GM19397 (cell line): ENCODE measurements around the gene RXRA.

Experiments used
- ATAC-seq: cut with Tn5 transposase; IDR thresholded peaks from one replicate; pipeline ENCODE4 v1.9.1; 2021; ENCODE audit warnings: mild to moderate bottlenecking, moderate library complexity; ENCODE audit not compliant: unreplicated experiment

The RXRA gene

DNA sequence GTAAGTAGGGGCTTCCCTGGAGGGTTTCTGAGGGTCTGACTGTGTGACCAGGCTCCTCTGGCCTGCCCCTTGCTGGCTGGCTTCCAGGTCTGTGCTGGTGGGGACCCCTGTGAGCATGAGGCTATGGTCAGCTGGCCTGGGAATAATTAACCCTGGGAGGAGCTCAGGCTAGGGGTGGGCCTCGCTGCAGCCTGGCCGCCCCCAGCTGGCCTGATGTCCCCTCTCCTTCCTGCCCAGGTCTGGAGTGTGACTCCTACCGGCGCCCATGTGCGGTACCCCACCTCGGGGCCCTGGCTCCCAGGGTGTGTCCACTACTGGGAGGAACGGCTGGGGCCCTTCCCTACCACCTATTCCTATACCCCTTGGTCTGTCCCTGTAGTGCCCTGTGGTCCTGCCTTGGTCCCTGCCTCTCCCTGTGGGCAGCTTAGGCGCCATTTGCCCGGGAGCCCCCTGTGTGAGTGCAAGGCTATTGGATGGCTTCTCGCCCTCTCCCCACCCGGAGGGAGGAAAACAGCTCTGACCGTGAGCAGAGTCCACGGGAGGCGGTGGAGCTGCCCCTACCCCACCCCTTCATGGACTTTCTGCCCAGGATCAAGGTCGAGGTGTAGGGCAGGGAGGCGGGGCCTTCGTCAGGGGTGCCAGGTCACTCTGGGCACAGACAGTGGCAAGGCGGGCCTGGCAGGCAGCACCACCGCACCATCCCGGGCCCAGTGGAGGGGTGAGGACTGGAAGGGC, 9.4 kb downstream of the RXRA start:
- no peak for ATAC-seq

DNA sequence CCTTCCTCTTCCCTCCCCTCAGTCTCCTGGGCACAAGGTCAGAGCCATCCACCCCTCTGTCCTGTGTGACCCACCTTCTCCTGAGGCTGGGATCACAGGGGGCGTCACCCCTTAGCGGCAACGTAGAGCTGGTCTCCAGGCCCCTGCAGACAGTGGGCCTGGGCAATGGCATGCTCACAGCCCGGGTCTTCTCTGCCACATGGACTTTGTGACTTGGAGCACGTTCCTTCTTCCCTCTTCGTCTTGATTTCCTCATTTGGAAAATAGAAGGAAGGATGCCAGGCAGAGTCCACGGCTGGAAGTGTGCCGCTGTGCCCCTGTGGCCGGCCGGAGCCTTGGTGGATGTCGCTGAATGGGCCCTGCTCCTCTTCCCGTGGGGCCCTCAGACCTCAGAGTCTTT, 10.0 kb downstream of the RXRA start:
- ATAC-seq = no peak

DNA sequence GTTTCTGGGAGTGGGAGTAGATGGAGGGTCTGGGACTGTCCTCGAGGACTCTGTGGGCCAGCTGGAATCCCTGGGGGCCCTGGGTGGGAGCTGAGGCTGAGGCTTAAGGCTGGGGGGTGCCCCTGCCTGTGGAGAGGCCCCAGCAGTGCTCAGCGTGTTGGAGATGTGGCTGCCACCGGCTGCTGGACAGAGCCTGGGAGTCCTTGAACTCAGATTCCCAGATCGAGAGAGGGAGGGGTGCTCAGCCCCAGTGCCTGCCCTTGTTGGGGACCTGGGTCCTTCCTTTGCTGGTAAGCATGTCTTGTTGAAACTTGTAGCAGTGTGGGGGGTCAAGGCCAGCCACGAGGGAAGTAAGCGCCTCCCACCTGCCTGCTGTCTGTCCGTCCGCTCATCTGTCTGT, 10.7 kb downstream of the RXRA start:
- ATAC-seq = no peak

DNA sequence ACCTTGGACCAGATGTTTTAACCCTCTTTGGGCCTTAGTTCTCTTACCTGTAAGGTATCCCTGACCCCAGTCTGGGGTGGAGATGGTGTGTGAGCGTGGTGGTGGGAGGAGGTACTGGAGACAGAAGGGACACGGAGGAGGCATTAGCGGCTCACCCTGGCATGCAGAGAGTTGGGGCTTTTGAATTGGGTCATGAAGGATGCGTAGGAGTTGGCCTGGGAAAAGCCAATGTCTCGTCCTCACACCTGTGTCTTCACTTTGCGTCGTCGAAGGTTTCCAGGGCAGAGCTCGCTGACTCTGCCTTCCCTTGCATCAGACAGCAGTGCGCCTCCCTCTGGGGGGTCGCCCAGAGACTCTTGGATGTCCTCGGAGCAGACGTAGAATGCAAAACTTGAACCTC, 11.2 kb downstream of the RXRA start:
- ATAC-seq = no peak

DNA sequence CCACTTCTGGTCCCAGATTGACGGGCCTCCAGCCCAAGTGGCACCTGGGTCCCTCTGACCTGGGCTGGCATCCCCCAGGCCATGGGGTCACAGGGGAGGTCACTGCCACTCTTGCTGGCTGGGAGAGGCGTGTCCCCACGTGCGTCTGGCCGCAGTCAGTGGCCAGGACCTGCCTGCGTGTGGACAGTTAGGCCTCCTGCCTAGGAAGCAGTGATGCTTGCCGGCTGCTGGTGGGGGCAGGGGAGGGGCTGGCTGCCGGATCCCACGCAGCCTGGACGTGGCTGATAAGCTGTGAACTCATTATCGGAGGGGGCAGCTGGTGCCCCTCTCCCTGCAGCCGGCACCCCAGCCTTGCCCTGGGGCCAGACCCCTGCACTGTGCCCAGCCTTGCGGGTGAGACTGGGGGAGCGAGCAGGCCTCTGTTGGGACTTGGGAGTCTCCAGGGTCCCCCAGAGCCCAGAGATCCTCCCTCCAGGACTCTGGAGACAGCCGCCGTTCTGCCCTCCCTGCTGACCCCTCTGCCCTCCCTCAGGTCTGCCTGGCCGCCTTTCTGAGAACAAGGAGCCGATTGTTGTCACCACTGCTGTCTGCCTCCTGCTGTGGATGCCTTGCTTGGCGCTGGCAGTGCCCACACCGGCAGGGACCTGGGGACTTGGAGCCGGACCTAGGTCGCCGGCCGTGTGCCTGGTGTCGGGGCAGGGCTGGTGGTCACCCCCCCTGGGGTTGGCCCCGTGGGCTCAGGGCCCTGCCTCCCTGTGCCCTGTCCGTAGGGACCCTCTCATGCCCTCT, 12.3 kb downstream of the RXRA start:
- ATAC-seq = no peak

DNA sequence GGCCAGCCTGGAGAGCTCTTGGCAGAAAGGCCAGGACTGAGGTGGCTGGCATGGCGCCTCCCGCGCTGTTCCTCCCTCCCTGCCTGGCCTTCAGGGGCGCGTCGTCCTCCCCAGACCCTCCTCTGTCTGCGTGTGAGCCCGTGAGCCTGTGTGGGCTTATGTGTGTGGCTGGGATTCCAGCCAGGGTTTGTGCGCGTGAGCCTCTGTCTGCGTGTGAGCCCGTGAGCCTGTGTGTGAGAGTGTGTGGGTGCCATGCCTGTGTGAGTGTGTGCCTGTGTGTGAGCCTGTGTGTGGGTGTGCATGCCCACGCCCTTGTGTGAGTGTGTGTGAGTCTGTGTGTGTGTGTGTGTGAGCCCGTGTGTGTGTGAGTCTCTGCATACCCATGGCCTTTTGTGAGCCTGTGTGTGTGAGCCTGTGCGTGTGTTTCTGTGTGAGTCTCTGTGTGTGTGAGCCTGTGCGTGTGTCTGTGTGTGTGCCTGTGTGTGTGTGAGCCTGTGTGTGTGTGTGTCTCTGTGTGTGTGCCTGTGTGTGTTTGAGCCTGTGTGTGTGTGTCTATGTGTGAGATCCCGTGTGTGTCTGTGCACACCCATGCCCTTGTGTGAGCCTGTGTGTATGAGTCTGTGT, 13.0 kb downstream of the RXRA start:
- no peak for ATAC-seq

DNA sequence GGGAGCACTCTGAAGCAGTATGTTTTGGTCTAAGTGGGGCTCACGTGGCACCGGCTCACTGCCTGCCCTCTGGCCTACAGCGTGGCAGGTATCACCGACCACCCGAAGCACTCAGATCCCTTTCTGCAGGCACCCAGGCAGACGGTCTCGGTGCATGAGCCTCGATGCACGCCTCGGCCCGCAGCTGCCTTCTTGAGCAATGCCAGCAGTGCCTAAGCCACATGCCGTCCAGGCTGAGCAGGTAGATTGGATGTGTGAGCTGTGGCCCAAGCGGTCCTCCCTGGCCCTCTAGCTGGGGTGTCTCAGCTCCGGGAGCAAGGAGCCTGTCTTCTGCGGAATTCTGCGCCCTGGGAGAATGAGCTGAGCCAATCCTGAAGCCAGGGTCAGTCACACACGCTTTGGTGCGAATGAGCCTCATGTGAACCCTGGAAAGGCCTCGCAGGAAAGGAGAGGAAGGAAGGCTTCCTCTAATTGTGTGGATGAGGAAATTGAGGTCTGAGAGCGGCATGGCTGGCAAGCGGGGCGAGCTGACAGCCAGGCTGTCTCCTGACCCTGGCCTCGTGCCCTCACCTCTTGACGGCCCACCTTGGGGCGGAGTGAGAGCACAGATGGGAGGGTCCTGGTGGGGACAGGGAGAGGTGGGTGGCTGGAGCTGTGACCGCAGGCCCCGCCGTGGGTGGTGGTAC, 14.4 kb downstream of the RXRA start:
- no peak for ATAC-seq

DNA sequence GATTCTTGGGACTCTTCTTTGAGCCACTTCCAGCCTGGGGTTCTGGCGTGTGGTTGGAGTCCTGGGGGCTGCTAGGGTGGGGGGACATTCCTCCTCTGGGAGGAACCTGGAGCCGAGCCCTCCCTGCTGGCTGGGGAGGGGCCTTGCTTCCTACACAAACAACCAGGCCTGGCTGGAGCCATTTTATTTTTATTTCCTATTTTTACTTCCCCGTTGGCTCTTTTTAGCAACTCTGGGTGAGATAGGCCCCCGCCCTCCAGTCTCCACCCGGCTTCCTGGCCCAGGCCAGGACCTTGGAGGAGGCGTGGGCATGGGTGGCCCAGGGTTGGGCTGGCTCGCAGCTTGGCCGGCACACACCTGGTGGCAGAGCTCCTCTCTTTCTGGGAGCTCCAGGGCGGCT, 15.1 kb downstream of the RXRA start:
- ATAC-seq = no peak

DNA sequence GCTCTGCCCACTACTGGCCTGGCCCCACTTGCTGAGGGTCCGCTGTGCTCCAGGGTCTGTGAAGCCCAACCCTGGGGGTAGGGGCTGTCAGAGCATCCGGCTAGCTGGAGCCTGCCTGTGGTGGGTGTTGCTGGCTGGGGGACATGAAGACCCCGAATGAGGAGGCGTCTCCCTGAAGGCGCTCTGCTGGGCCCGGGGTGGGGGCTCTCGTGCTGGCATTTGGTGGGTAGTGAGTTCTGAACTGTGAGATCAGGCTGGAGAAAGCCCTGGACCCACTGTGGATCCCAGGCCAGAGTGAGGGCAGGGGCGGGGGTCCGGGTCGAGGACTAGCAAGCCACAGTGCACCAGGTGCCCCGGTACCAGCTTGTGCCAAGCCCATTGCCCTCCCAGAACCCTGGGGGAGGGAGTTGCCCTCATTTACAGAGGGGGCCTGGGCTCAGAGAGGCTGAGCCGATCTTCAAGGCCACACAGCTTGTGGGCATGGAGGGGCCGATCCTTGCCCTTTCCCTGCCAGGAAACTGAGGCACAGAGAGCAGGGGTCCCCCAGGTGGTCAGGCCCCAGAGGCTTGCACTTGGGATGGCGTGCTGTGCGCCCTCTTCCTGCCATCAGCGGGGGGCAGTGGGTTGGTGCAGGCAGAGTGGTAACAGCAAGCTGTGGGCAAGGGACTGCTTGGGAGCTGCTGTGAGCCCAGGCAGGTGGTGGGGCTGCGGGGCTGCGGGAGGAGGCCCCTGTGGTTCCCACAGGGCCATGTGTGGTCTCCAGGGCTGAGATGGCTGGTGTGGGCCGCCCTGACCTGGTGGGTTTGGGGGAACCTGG, 15.9 kb downstream of the RXRA start:
- no peak for ATAC-seq

DNA sequence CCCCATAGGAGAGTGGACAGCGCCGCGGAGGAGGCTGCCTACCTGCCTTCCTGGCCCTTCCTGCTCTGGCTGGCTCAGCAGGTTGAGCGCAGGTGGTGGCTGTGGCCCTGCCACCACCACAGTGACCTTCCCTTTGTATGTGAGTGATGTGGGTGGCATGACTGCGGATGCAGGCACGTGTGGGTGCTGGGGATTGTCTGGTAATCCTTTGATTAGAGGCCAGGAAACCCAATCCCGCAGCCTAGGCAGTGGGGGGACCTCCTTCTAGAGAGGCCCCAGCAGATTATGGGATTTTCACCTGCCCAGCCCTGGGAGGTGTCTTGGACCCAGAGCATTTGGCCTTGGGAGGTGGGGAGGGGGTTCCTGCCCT, 16.5 kb downstream of the RXRA start:
- ATAC-seq = no peak

DNA sequence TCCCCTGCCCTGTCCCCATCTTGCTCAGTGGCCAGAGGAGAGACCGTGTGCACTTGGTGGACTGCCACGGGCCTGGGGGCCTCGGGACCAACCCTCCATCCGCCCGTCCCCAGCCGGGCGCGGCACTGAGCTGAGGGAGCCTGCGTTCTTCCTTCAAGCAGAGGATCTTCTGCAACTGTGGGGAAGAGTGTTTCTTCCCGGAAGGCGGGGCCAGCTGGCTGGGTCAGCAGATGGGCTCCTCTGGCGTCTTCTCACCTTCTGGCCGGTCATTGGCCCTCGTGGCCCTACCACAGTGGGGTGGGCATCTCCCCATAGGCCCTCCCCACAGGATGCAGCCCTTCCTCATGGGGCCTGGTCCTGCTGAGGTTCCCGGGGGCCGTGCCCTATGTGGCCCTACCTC, 17.4 kb downstream of the RXRA start:
- no peak for ATAC-seq

DNA sequence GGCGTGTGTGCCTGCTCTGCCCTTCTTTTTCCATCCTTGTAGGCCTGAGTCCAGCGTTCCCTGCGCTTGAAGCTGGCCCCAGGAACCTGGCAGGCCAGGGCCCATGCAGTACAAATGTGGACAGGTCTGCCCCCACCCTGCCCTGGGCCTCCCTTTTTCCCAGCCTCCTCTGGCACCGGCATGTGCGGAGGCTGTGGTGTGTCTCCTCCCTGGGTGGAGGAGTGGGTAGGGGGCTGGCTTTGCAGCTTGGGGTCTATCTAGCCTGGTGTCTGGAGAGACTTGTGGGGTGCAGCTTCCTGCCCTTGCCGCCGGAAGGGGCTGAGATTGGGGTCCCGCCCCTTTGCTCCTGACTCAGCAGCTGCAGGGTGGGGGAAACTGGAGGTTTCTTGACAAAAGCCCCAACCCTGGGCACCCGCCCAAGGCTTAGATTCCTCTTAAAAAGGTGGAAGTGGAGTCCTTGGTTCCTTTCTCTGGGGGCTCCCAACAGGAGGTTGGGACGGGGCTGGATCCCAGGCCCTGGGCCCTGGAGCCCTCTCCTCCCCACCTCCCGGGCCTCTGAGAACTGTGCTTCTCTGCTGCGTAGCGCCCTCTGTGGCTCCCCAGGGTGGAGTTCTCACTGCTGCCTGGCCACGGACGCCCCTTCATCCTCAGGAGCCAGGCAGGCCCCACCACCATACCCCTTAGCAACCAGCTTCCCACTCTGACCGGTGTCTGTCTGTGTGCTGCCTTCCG, 18.0 kb downstream of the RXRA start:
- ATAC-seq = no peak

DNA sequence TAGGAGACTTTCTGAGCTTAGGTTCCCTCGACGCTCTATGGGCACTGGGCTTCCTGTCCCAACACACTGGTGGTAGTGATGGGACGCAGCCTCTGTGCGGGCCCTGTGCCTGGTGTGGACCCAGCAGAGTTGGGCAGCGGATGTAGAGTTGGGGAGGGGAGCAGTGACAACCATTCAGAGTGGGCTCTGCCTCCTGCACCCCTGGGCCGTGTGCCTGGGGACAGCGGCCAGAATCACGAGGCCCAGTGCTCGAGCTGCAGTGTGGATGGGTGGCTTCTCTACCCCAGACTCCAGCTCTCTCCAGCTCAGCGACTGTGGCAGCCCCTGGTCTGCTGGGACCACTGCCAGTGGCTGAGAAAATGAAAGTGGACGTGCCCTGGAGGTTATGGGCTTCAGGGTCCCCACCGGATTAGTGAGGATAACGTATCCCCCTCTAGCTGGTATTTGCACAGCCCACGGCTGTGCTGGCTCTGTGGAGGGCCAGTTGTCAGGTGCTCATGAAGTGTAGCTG, 18.6 kb downstream of the RXRA start:
- no peak for ATAC-seq

DNA sequence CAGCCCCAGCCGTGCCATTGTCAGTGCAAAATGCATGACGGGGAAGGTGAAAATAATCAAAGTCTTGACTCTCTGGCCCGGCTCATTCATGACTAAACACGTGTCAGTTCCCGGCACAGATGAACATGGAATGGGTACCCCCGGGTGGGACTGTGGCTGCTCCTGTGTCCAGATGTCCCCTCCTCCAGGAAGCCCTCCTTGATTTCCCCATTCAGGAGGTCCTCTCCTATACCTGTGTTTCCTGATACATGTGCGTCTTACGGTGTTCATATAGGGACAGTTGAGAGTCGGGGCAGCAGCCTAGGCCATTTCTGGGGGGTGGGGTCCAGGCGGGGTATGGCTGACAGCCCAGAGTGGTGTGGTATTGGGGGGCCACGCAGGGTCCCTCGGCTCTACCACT, 19.5 kb downstream of the RXRA start:
- ATAC-seq = no peak

DNA sequence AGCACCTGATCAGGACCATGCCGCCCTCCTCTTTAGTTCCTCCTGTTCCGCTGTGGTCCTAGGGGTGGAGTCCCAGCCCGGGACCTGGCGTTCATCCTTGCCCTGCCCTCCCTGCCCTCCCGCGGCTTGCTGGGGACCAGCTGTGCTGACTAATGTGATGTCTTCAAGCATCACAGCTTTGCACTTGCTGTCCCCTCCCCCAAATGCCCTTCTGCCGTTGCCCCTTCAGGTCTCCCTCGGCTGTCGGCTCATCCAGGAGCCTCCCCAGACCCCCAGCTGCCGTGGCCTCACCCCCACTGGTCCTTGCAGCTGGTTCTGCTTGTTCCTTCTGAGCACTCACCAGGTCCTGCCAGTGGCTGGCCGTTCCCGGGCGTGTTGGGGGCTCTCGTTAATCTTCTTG, 19.9 kb downstream of the RXRA start:
- no peak for ATAC-seq

DNA sequence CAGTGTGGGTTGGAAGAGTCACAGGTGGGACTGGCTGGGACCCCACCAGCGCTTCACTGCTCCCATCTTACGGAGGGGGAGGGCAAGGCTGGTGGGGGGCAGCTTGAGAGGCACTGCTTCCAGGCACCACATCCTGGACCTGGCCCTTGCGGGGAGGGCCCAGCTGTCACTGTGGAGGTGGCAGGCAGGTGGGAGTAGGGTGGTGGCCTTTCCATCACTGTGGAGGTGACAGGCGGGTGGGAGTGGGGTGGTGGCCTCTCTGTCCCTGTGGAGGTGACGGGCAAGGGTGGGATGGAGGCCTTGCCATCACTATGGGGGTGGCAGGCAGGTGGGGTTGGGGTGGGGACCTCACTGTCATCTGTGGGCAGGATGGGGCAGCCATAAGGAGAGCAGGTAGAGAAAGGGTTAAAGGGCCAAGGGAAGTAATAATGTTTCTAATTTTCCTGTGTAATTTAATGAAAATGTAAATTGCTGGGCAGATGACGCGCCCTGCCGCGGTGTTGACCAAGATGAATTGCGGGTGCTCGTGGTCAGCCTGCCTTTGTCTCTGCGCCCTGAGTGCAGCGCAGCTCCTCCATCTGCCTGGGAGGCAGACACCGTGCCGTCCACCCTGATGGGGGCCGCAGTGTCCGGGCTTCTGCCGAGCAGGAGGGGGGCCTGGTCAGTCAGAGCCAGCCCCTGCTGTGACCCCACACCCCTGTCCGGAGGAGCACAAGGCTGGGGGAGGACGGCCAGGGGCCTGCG, 20.8 kb downstream of the RXRA start:
- ATAC-seq = no peak

DNA sequence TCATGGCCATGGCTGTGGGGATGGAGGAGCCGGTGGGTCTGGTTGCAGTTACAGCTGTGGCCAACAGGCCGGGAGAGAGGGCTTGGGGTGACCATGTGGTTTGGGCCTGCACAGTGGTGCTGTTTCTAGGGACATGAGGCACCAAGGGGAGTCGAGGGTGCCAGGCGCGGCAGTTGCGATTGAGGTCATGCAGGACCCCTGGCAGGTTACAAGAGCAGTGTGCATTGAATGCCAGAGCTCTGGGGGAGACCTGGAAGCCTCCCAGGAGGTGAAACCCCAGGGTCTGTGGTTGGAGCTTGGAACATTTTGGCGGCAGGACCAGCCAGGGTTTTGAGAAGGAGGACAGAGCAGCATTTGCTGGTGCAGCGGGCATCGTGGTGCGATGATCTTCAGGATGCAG, 21.7 kb downstream of the RXRA start:
- ATAC-seq = no peak

DNA sequence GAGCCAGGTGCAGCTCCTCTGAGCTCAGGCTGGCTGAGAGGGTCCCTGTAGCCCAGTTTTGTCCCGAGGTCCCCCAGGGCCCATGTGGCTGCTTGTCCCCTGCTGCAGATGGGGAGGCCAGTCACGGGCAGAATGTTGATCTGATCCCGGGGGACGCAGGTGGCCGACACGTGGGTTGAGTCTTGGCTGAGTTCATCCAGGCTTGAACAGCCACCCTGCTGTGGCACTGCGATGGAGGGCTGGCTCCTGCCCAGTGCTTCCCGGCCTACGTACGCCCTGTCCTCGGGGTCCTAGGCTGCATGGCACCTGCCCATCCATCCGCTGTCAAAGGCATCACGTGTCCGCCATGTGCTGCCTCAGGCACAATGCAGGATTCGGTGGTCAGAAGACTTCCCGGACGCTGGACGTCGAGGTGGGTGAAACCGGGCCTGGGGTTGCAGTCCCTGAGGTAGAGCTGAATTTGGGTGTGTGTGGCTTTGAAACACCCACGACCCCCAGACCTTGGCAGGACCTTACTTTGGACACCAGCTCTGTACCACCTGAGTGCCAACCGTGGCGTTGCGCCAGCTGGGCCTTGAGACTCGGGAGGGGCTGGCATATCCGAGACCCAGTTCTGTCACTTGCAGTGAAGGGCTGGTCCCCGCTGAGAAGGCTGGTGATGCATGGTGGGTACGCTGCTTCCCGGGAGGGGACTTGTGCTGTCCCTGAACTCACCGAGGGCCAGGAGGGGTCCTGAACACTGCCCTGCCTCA, 22.3 kb downstream of the RXRA start:
- no peak for ATAC-seq
